ENCODE data around the gene HIPK4.

The HIPK4 gene

GRCh38 chr19:40367577-40368434 is 22.2 kb downstream of the HIPK4 start:
- no peak for DNase-seq (ENCODE audit: low spot score)

GRCh38 chr19:40366697-40367561 is 23.1 kb downstream of the HIPK4 start:
- DNase-seq (ENCODE audit: low spot score) = no peak

GRCh38 chr19:40365613-40366401 is 24.2 kb downstream of the HIPK4 start:
- DNase-seq (ENCODE audit: low spot score) = peak; percentile 14

- DNase-seq (ENCODE audit: low spot score) = no peak
Measured at GRCh38 chr19:40365010-40365409, 25.0 kb downstream of the HIPK4 start.

GRCh38 chr19:40363069-40363468 is 26.9 kb downstream of the HIPK4 start:
- DNase-seq (ENCODE audit: low spot score) = no peak

GRCh38 chr19:40362160-40362559 is 27.8 kb downstream of the HIPK4 start:
- no peak for DNase-seq (ENCODE audit: low spot score)

GRCh38 chr19:40360708-40361241 is 29.2 kb downstream of the HIPK4 start:
- no peak for DNase-seq (ENCODE audit: low spot score)

GRCh38 chr19:40360020-40360707 is 29.8 kb downstream of the HIPK4 start:
- no peak for DNase-seq (ENCODE audit: low spot score)

GRCh38 chr19:40358773-40359172 is 31.2 kb downstream of the HIPK4 start:
- no peak for DNase-seq (ENCODE audit: low spot score)

- DNase-seq (ENCODE audit: low spot score) = no peak
Measured at GRCh38 chr19:40357640-40358039, 32.3 kb downstream of the HIPK4 start.

GRCh38 chr19:40356681-40357595 is 33.0 kb downstream of the HIPK4 start:
- no peak for DNase-seq (ENCODE audit: low spot score)

GRCh38 chr19:40355975-40356680 is 33.9 kb downstream of the HIPK4 start:
- no peak for DNase-seq (ENCODE audit: low spot score)

- peak; percentile 4 for DNase-seq (ENCODE audit: low spot score)
Measured at GRCh38 chr19:40348961-40349507, 40.9 kb downstream of the HIPK4 start.

- peak; percentile 99 for DNase-seq (ENCODE audit: low spot score)
Measured at GRCh38 chr19:40348125-40348913, 41.7 kb downstream of the HIPK4 start, which contains the start of the genes C19orf47 and PLD3. TSS of gene C19orf47 (minus strand) at chr19:40348397. CDS start at chr19:40341857, 6,540 bp downstream. TSS of gene PLD3 (plus strand) at chr19:40348695. CDS start at chr19:40366484, 17,789 bp downstream.

- DNase-seq (ENCODE audit: low spot score) = no peak
Measured at GRCh38 chr19:40344422-40344821, 45.6 kb downstream of the HIPK4 start.

- DNase-seq (ENCODE audit: low spot score) = no peak
Measured at GRCh38 chr19:40342644-40343311, 47.2 kb downstream of the HIPK4 start.

- no peak for DNase-seq (ENCODE audit: low spot score)
Measured at GRCh38 chr19:40341601-40342482, 48.1 kb downstream of the HIPK4 start.

Data from CD4-positive, alpha-beta T cell treated with Interleukin-15 for 4 hours (primary cell).